HL-60 (cell line): ENCODE data around the gene ITGB3.

Experiments used
- DNase-seq, 2 experiments: peaks; one replicate each; pipeline ENCODE4 v3.0.0-alpha.2; 2010 to 2020; ENCODE audit warnings: low read depth in 1 of 2, low spot score in 1 of 2
- H3K27ac ChIP-seq: fragments of 250-450 bp; sonication (Bioruptor Pico); replicated peaks from 2 replicates; pipeline ENCODE4 v1.5.1; 2020; ENCODE audit warnings: mild to moderate bottlenecking, moderate library complexity
- H3K27me3 ChIP-seq: fragments of 250-450 bp; sonication (Bioruptor Pico); 2 replicates; pipeline ENCODE4 v1.5.1; 2021; ENCODE audit warnings: mild to moderate bottlenecking, moderate library complexity; ENCODE audit not compliant: insufficient read depth, poor library complexity, severe bottlenecking
- H3K4me3 ChIP-seq: replicated peaks from 2 replicates; pipeline ENCODE4 v1.5.1; 2011; ENCODE audit warnings: mild to moderate bottlenecking, control low read depth, low read length; ENCODE audit not compliant: insufficient read depth
- CTCF ChIP-seq: IDR thresholded peaks from one replicate; pipeline ENCODE4 v1.5.1; 2011; ENCODE audit warnings: low read length, control low read depth, inconsistent platforms; ENCODE audit not compliant: insufficient read depth
- GABPA ChIP-seq: IDR thresholded peaks from 2 replicates; pipeline ENCODE4 v1.6.1; 2012; ENCODE audit warnings: low read depth
- POLR2AphosphoS5 ChIP-seq: IDR thresholded peaks from 2 replicates; pipeline ENCODE4 v1.6.1; 2012; ENCODE audit warnings: low read depth
- REST ChIP-seq: IDR thresholded peaks from 2 replicates; pipeline ENCODE4 v1.6.1; 2012; ENCODE audit warnings: low read depth; ENCODE audit not compliant: insufficient replicate concordance
- SPI1 ChIP-seq: IDR thresholded peaks from 2 replicates; pipeline ENCODE4 v1.6.1; 2012; ENCODE audit warnings: low read depth, mild to moderate bottlenecking, borderline replicate concordance

ITGB3 gene

GRCh38 chr17:47287639-47288038, 34.0 kb downstream of the ITGB3 start:
- no peak overlapping the region for H3K27ac ChIP-seq

GRCh38 chr17:47288531-47289116, 35.0 kb downstream of the ITGB3 start:
- Histone ChIP-seq H3K4me3 (no peak overlapping the region), H3K27me3 (no peaks in the 10 kb centered on the region), H3K27ac (no peak overlapping the region)
- TF ChIP-seq SPI1 = no peak
- no peak for TF ChIP-seq REST
- no peak for TF ChIP-seq POLR2AphosphoS5
- no peak for TF ChIP-seq GABPA
- no peak for TF ChIP-seq CTCF
- no peak for DNase-seq

More at GRCh38 chr17:47287639-47288038, 34.0 kb downstream of the ITGB3 start:
- TF ChIP-seq CTCF (no peak), GABPA (no peak), REST (no peak), SPI1 (no peak), POLR2AphosphoS5 (no peak)
- no peak for DNase-seq
- Histone ChIP-seq H3K4me3 (no peak overlapping the region), H3K27me3 (no peaks in the 10 kb centered on the region)

- Histone ChIP-seq H3K4me3 (no peak overlapping the region), H3K27ac (no peak overlapping the region), H3K27me3 (no peaks in the 10 kb centered on the region)
- TF ChIP-seq GABPA (no peak), REST (no peak), SPI1 (no peak), POLR2AphosphoS5 (no peak), CTCF (no peak)
- DNase-seq = no peak
These were observed 35.7 kb downstream of the ITGB3 start for GRCh38 chr17:47289302-47289701.
